ENCODE data around the gene UBXN11.

UBXN11 gene

GRCh38 chr1:26306290-26307229, at the start of gene UBXN11:
TSS of gene UBXN11 (minus strand) at chr1:26306636. CDS start at chr1:26302883, 3,753 bp downstream.
- DNase-seq (ENCODE audit: low spot score) = peak; percentile 98

GRCh38 chr1:26356106-26356505, 49.7 kb upstream of the UBXN11 start:
- no peak for DNase-seq (ENCODE audit: low spot score)

GRCh38 chr1:26354972-26355371, 48.5 kb upstream of the UBXN11 start:
- no peak for DNase-seq (ENCODE audit: low spot score)

- DNase-seq (ENCODE audit: low spot score) = peak; percentile 38
Observed at GRCh38 chr1:26353976-26354820, 47.8 kb upstream of the UBXN11 start, which contains the start of gene CRYBG2. TSS of gene CRYBG2 (minus strand) at chr1:26354130. CDS start at chr1:26346657, 7,473 bp downstream.

GRCh38 chr1:26353210-26353859, 46.9 kb upstream of the UBXN11 start:
- no peak for DNase-seq (ENCODE audit: low spot score)

GRCh38 chr1:26352338-26352679, 45.9 kb upstream of the UBXN11 start:
- DNase-seq (ENCODE audit: low spot score) = peak; percentile 83

- peak; percentile 87 for DNase-seq (ENCODE audit: low spot score)
Observed at GRCh38 chr1:26351590-26352337, 45.3 kb upstream of the UBXN11 start.

GRCh38 chr1:26350701-26351589, 44.5 kb upstream of the UBXN11 start:
- DNase-seq (ENCODE audit: low spot score) = peak; percentile 80

- peak; percentile 9 for DNase-seq (ENCODE audit: low spot score)
Observed at GRCh38 chr1:26350343-26350700, 43.9 kb upstream of the UBXN11 start.

GRCh38 chr1:26349877-26350244, 43.4 kb upstream of the UBXN11 start:
- DNase-seq (ENCODE audit: low spot score) = no peak

GRCh38 chr1:26349188-26349876, 42.9 kb upstream of the UBXN11 start:
- DNase-seq (ENCODE audit: low spot score) = peak; percentile 96

- no peak for DNase-seq (ENCODE audit: low spot score)
Observed at GRCh38 chr1:26346274-26347033, 40.0 kb upstream of the UBXN11 start.

GRCh38 chr1:26345718-26346117, 39.3 kb upstream of the UBXN11 start:
- DNase-seq (ENCODE audit: low spot score) = no peak

GRCh38 chr1:26344147-26344920, 37.9 kb upstream of the UBXN11 start:
- DNase-seq (ENCODE audit: low spot score) = no peak

- DNase-seq (ENCODE audit: low spot score) = no peak
Observed at GRCh38 chr1:26340047-26340481, 33.6 kb upstream of the UBXN11 start.

GRCh38 chr1:26338670-26339069, 32.2 kb upstream of the UBXN11 start:
- no peak for DNase-seq (ENCODE audit: low spot score)

- DNase-seq (ENCODE audit: low spot score) = no peak
Observed at GRCh38 chr1:26337625-26338024, 31.2 kb upstream of the UBXN11 start.

- no peak for DNase-seq (ENCODE audit: low spot score)
Observed at GRCh38 chr1:26337206-26337535, 30.7 kb upstream of the UBXN11 start.

All from kidney tubule cell (primary cell).